GM19238 (cell line): ENCODE data around the gene ASB1.

Experiments used
- DNase-seq: peaks from one replicate; pipeline ENCODE4 v3.0.0; 2011; ENCODE audit warnings: low spot score; ENCODE audit not compliant: insufficient read length

ASB1 gene

GRCh38 chr2:238493880-238494572, 67.3 kb downstream of the ASB1 start:
- no peak for DNase-seq

- DNase-seq = no peak
These were observed 67.8 kb downstream of the ASB1 start for GRCh38 chr2:238494573-238494961.

GRCh38 chr2:238495422-238495821, 68.7 kb downstream of the ASB1 start:
- DNase-seq = no peak

- DNase-seq = no peak
These were observed 70.3 kb downstream of the ASB1 start for GRCh38 chr2:238496756-238497609.

- no peak for DNase-seq
These were observed 70.9 kb downstream of the ASB1 start for GRCh38 chr2:238497610-238498005.

GRCh38 chr2:238498188-238498587, 71.5 kb downstream of the ASB1 start:
- DNase-seq = no peak

- no peak for DNase-seq
These were observed 72.1 kb downstream of the ASB1 start for GRCh38 chr2:238498691-238499295.

GRCh38 chr2:238499731-238500580, 73.2 kb downstream of the ASB1 start:
- no peak for DNase-seq

GRCh38 chr2:238501311-238501710, 74.6 kb downstream of the ASB1 start:
- no peak for DNase-seq
